H1 (cell line): ENCODE measurements around the gene MAN1C1. TPM values are rescaled to one million over a fixed set of nuclear protein-coding genes. Genes with fewer than 3 reads are reported as not detected.

Experiments
- CTCF ChIA-PET: fragments of 300-600 bp; sonication (Branson Sonifier 250); formaldehyde crosslinking; loops from one replicate; lab custom pipeline; 2021; ENCODE audit not compliant: partially characterized antibody; lab: Charles Lee
- POLR2A ChIA-PET: fragments of 300-600 bp; sonication (Branson Sonifier 250); formaldehyde crosslinking; loops from one replicate; lab custom pipeline; 2021; ENCODE audit warnings: inconsistent platforms; ENCODE audit not compliant: partially characterized antibody; lab: Charles Lee
- DNase-seq, 2 experiments: peaks; one replicate each; pipeline versions ENCODE4 v3.0.0 to v3.0.0-alpha.2; 2010 to 2022; ENCODE audit warnings: low spot score in 2 of 2, low read depth in 1 of 2, mixed read lengths in 1 of 2
- FAIRE-seq: peaks from 2 replicates; lab custom pipeline; 2011; peaks lifted over from hg19 to GRCh38; lab: Jason Lieb, UNC
- H2AFZ ChIP-seq: 2 replicates; pipeline ENCODE4 v1.8.1; 2012; ENCODE audit warnings: low read length, inconsistent platforms
- H2AK5ac ChIP-seq: 2 replicates; pipeline ENCODE4 v1.6.1; 2013; ENCODE audit warnings: low read depth, low read length
- H2BK120ac ChIP-seq: replicated peaks from 2 replicates; pipeline ENCODE3; 2013; ENCODE audit warnings: low read depth, low read length, inconsistent platforms
- H2BK12ac ChIP-seq: 2 replicates; pipeline ENCODE4 v1.6.1; 2013; ENCODE audit warnings: low read depth, low read length
- H2BK15ac ChIP-seq: 2 replicates; pipeline ENCODE4 v1.6.1; 2013; ENCODE audit warnings: low read length
- H2BK20ac ChIP-seq: 2 replicates; pipeline ENCODE4 v1.6.1; 2013; ENCODE audit warnings: low read length
- H2BK5ac ChIP-seq: 2 replicates; pipeline ENCODE4 v1.6.1; 2013; ENCODE audit warnings: low read depth, low read length
- H3K14ac ChIP-seq: 2 replicates; pipeline ENCODE4 v1.6.1; 2013; ENCODE audit warnings: inconsistent platforms; ENCODE audit not compliant: insufficient read length
- H3K18ac ChIP-seq: 2 replicates; pipeline ENCODE4 v1.6.1; 2013; ENCODE audit warnings: low read length; ENCODE audit errors: extremely low read depth
- H3K23ac ChIP-seq: 2 replicates; pipeline ENCODE4 v1.6.1; 2013; ENCODE audit warnings: inconsistent platforms; ENCODE audit not compliant: insufficient read length
- H3K23me2 ChIP-seq: 2 replicates; pipeline ENCODE4 v1.6.1; 2013; ENCODE audit warnings: low read depth, low read length
- H3K27ac ChIP-seq: 2 replicates; pipeline ENCODE4 v1.6.1; 2011; ENCODE audit warnings: low read depth, low read length, inconsistent platforms
- H3K27me3 ChIP-seq, 4 experiments: replicated peaks in 1 of 4; 1 replicate in 1 of 4; 2 replicates in 3 of 4; pipeline versions ENCODE4 v1.6.1 to v1.8.1; 2011 to 2013; ENCODE audit warnings: low read length in 3 of 4, mild to moderate bottlenecking in 3 of 4, inconsistent platforms in 2 of 4, mixed read lengths in 2 of 4, moderate library complexity in 1 of 4; ENCODE audit not compliant: control insufficient read depth in 3 of 4, insufficient read depth in 3 of 4; ENCODE audit errors: extremely low read depth in 1 of 4
- H3K36me3 ChIP-seq, 4 experiments: 2 replicates each; pipeline versions ENCODE4 v1.6.1 to v1.8.1; 2011 to 2013; ENCODE audit warnings: mild to moderate bottlenecking in 4 of 4, low read length in 3 of 4, moderate library complexity in 2 of 4, control low read depth in 1 of 4, inconsistent platforms in 1 of 4; ENCODE audit not compliant: insufficient read depth in 4 of 4, control insufficient read depth in 2 of 4
- H3K4ac ChIP-seq: replicated peaks from 2 replicates; pipeline ENCODE3; 2013; ENCODE audit warnings: low read length, low read depth, mixed read lengths, inconsistent platforms; ENCODE audit not compliant: insufficient read length
- H3K4me1 ChIP-seq, 4 experiments: replicated peaks in 1 of 4; 1 replicate in 1 of 4; 2 replicates in 3 of 4; pipeline versions ENCODE4 v1.6.1 to v1.8.1; 2011 to 2013; ENCODE audit warnings: low read length in 3 of 4, inconsistent platforms in 2 of 4, mixed read lengths in 1 of 4; ENCODE audit not compliant: insufficient read depth in 4 of 4, control insufficient read depth in 3 of 4
- H3K4me2 ChIP-seq, 2 experiments: 2 replicates each; pipeline versions ENCODE4 v1.6.1 to v1.8.1; 2011 to 2013; ENCODE audit warnings: low read depth in 2 of 2, low read length in 2 of 2, control low read depth in 1 of 2, inconsistent platforms in 1 of 2, mild to moderate bottlenecking in 1 of 2; ENCODE audit not compliant: insufficient read depth in 1 of 2
- H3K4me3 ChIP-seq, 4 experiments: fragments of 200-600, 300-600 bp in 1 of 4; sonication (generic), shearing (Covaris generic), sonication (Bioruptor Twin) in 1 of 4; 2 replicates each; pipeline versions ENCODE4 v1.5.1 to v1.8.1; 2011 to 2016; ENCODE audit warnings: low read length in 4 of 4, low read depth in 3 of 4, control low read depth in 2 of 4, inconsistent platforms in 2 of 4, mild to moderate bottlenecking in 2 of 4, mixed read lengths in 1 of 4, moderate library complexity in 1 of 4; ENCODE audit not compliant: insufficient read depth in 2 of 4; ENCODE audit errors: extremely low read depth in 1 of 4
- H3K56ac ChIP-seq: replicated peaks from 2 replicates; pipeline ENCODE3; 2013; ENCODE audit warnings: low read depth, mild to moderate bottlenecking, mixed read lengths, low read length, inconsistent platforms; ENCODE audit not compliant: insufficient read length
- H3K79me1 ChIP-seq: 2 replicates; pipeline ENCODE4 v1.6.1; 2013; ENCODE audit warnings: low read depth, low read length, control low read depth
- H3K79me2 ChIP-seq, 2 experiments: 2 replicates each; pipeline versions ENCODE4 v1.6.1 to v1.8.1; 2012 to 2013; ENCODE audit warnings: low read length in 2 of 2, mild to moderate bottlenecking in 2 of 2, inconsistent platforms in 1 of 2; ENCODE audit not compliant: insufficient read depth in 2 of 2, control insufficient read depth in 1 of 2
- H3K9ac ChIP-seq, 4 experiments: replicated peaks in 1 of 4; 1 replicate in 1 of 4; 2 replicates in 3 of 4; pipeline versions ENCODE4 v1.6.1 to v1.8.1; 2011 to 2013; ENCODE audit warnings: low read depth in 3 of 4, low read length in 3 of 4, control low read depth in 2 of 4, mild to moderate bottlenecking in 2 of 4, moderate library complexity in 2 of 4, inconsistent platforms in 1 of 4; ENCODE audit errors: extremely low read depth in 1 of 4
- H3K9me3 ChIP-seq, 2 experiments: 2 replicates each; pipeline versions ENCODE4 v1.6.1 to v1.8.1; 2012 to 2013; ENCODE audit warnings: mild to moderate bottlenecking in 2 of 2, moderate library complexity in 2 of 2, control low read depth in 1 of 2, inconsistent platforms in 1 of 2, low read depth in 1 of 2, low read length in 1 of 2, mixed read lengths in 1 of 2; ENCODE audit not compliant: insufficient read depth in 2 of 2
- H4K20me1 ChIP-seq, 2 experiments: replicated peaks in 1 of 2; 2 replicates each; pipeline versions ENCODE3 to v1.8.1; 2011 to 2013; ENCODE audit warnings: inconsistent platforms in 2 of 2, low read length in 2 of 2, mild to moderate bottlenecking in 1 of 2; ENCODE audit not compliant: insufficient read depth in 2 of 2, control insufficient read depth in 1 of 2
- H4K5ac ChIP-seq: 2 replicates; pipeline ENCODE4 v1.6.1; 2013; ENCODE audit warnings: low read length, low read depth, mixed read lengths, inconsistent platforms; ENCODE audit not compliant: insufficient read length
- H4K8ac ChIP-seq: 2 replicates; pipeline ENCODE4 v1.8.0; 2013; ENCODE audit warnings: mild to moderate bottlenecking, moderate library complexity, low read length, inconsistent platforms; ENCODE audit not compliant: insufficient read depth; ENCODE audit errors: extremely low read depth
- H4K91ac ChIP-seq: replicated peaks from 2 replicates; pipeline ENCODE3; 2013; ENCODE audit warnings: low read length, mixed read lengths, inconsistent platforms; ENCODE audit not compliant: insufficient read length
- JUN ChIP-seq: IDR thresholded peaks from 2 replicates; pipeline ENCODE4 v1.6.1; 2011; ENCODE audit warnings: low read depth, mild to moderate bottlenecking, improper control_type of control experiment, low read length
- KDM5A ChIP-seq: fragments of 200-600 bp; IDR thresholded peaks from 2 replicates; pipeline ENCODE4 v1.7.1; 2012; ENCODE audit warnings: mild to moderate bottlenecking, low read length, inconsistent platforms, mixed read lengths
- MAX ChIP-seq: IDR thresholded peaks from 2 replicates; pipeline ENCODE4 v1.6.1; 2012; ENCODE audit warnings: inconsistent platforms
- NRF1 ChIP-seq: IDR thresholded peaks from 2 replicates; pipeline ENCODE4 v1.6.1; 2011; ENCODE audit warnings: mild to moderate bottlenecking, low read depth, low read length, improper control_type of control experiment
- SIN3A ChIP-seq, 2 experiments: IDR thresholded peaks in 1 of 2; conservative IDR thresholded peaks in 1 of 2; 2 replicates each; pipeline ENCODE4 v1.6.1; 2011 to 2012; ENCODE audit warnings: low read length in 2 of 2, improper control_type of control experiment in 1 of 2, low read depth in 1 of 2, mild to moderate bottlenecking in 1 of 2
- SP2 ChIP-seq: IDR thresholded peaks from 2 replicates; pipeline ENCODE4 v1.6.1; 2012; ENCODE audit warnings: mild to moderate bottlenecking, low read length, inconsistent platforms
- SP4 ChIP-seq: IDR thresholded peaks from 2 replicates; pipeline ENCODE4 v1.6.1; 2012; ENCODE audit warnings: low read length, inconsistent platforms
- SUZ12 ChIP-seq: fragments of 200-600 bp; sonication (generic); IDR thresholded peaks from 2 replicates; pipeline ENCODE4 v1.6.1; 2012; ENCODE audit warnings: mild to moderate bottlenecking, inconsistent platforms, low read length, moderate library complexity, mixed read lengths
- TCF12 ChIP-seq: IDR thresholded peaks from 2 replicates; pipeline ENCODE4 v1.6.1; 2011; ENCODE audit warnings: low read depth, mild to moderate bottlenecking, low read length
- USF2 ChIP-seq: IDR thresholded peaks from 2 replicates; pipeline ENCODE4 v1.6.1; 2011; ENCODE audit warnings: low read length, improper control_type of control experiment
- WGBS, 2 experiments: shearing (Covaris generic) in 1 of 2; methylation state at CpG; one replicate each; pipeline versions ENCODE4 v1.1.6 to v1.1.7; 2013 to 2015; ENCODE audit warnings: low lambda C conversion rate in 2 of 2, mixed read lengths in 2 of 2, inconsistent platforms in 1 of 2, low coverage in 1 of 2, missing lambda C conversion rate in 1 of 2; ENCODE audit not compliant: insufficient replicate concordance in 2 of 2, insufficient coverage in 1 of 2, insufficient read length in 1 of 2; ENCODE audit errors: extremely low coverage in 1 of 2, missing lambda C conversion rate in 1 of 2; 5-methylcytosine and 5-hydroxymethylcytosine counted together
- polyA plus RNA-seq, 7 experiments: library from polyadenylated mRNA; depleted of rRNA in 3 of 7; stranded (reverse) in 5 of 7; unstranded in 2 of 7; fragments of >200 nt in 5 of 7; fragments of 200-250 nt in 2 of 7; gene quantifications; 1 replicate in 5 of 7; 2 replicates in 1 of 7; 4 replicates in 1 of 7; pipeline versions ENCODE4 v1.2.1 to v1.2.3, GENCODE V29; 2011 to 2013; ENCODE audit warnings: missing spikeins in 2 of 7, mixed read lengths in 2 of 7
- total RNA-seq: library from RNA; stranded (reverse); fragmentation: NEBNext Ultra II Directional; extraction: Animal tissue kit (Norgen Biotek cat#: 25700); gene quantifications from 2 replicates; pipeline ENCODE4 v1.2.1, GENCODE V29; 2021

MAN1C1 gene
- total and polyA plus RNA-seq, 2 of the 8 experiments (the other 6 are each of a cell fraction or from before 2014, with no cell fraction given): 7.8 to 15.2 TPM

- no peak overlapping the region for H3K14ac ChIP-seq
- H3K4me1 ChIP-seq: peaks cover 0 to 5% (median under 1%) of the 10 kb centered on the region in 4 experiments; a peak in 2 of 7 replicates
- ChIA-PET POLR2A (interaction anchor here (0.5 to 5.6 kb wide), 6 partner anchors 8 to 262 kb away, joined by 3 to 32 read pairs (median 4); partner anchors contain the start of gene MTFR1L), CTCF (interaction anchor here (0.5 to 8.2 kb wide), 45 partner anchors 8 to 307 kb away, joined by 3 to 83 read pairs (median 4); partner anchors contain the start of gene SELENON)
- H3K56ac ChIP-seq: no peak overlapping the region
- no peak overlapping the region for H3K4ac ChIP-seq
- H3K9me3 ChIP-seq: no peaks in the 10 kb centered on the region
- H3K23ac ChIP-seq: no peak overlapping the region
- no peak overlapping the region for H2BK12ac ChIP-seq
- no peak overlapping the region for H4K91ac ChIP-seq
- no peak overlapping the region for H2BK15ac ChIP-seq
- no peaks in the 10 kb centered on the region for H3K27me3 ChIP-seq
- DNase-seq (no peak), FAIRE-seq (no peak)
- no peak overlapping the region for H2BK5ac ChIP-seq
- peaks cover 2 to 10% of the 10 kb centered on the region in 2 experiments for H4K20me1 ChIP-seq
- no peak overlapping the region for H3K4me2 ChIP-seq
- H3K23me2 ChIP-seq: no peaks in the 10 kb centered on the region
- no peaks in the 10 kb centered on the region; the same call in 1 of the 2 replicates for H3K79me1 ChIP-seq
- H4K8ac ChIP-seq: no peak overlapping the region
- WGBS, 2 experiments: 85% methylated on average over 16 of the region's 18 CpGs; no CpG with 5 or more reads in 1 of the 2 experiments
- no peak overlapping the region for H2BK20ac ChIP-seq
- H3K27ac ChIP-seq: no peak overlapping the region
- H3K79me2 ChIP-seq: no peaks in the 10 kb centered on the region
- H3K18ac ChIP-seq: no peak overlapping the region
- no peak overlapping the region for H3K4me3 ChIP-seq
- no peak overlapping the region for H4K5ac ChIP-seq
- H2BK120ac ChIP-seq: no peak overlapping the region
- no peak overlapping the region for H2AK5ac ChIP-seq
- H2AFZ ChIP-seq: no peak overlapping the region
- H3K9ac ChIP-seq: no peak overlapping the region
- peaks cover 0 to 19% (median 5%) of the 10 kb centered on the region in 4 experiments; a peak in 5 of 8 replicates for H3K36me3 ChIP-seq
- no peak for TF ChIP-seq USF2
- TF ChIP-seq MAX: no peak
- no peak for TF ChIP-seq KDM5A
- TF ChIP-seq SUZ12: no peak
- TF ChIP-seq SIN3A (conservative IDR thresholded peaks at IDR 0.05 in 1 of 2, IDR thresholded peaks at IDR 0.05 in 1 of 2; ENCODE audit: low read depth in 1 of 2, low read length in 2 of 2): no peak
- TF ChIP-seq NRF1: no peak
- TF ChIP-seq SP2: no peak
- no peak for TF ChIP-seq TCF12
- no peak for TF ChIP-seq JUN
- TF ChIP-seq SP4: no peak
These were observed 192.8 kb downstream of the MAN1C1 start for GRCh38 chr1:25809283-25809926.
